Left ventricle myocardium inferior (tissue), 1 donor: ENCODE measurements around the gene TMEM117. TPM values are rescaled to one million over a fixed set of nuclear protein-coding genes. Genes with fewer than 3 reads are reported as not detected.

ENCODE experiments used
- DNase-seq: peaks from one replicate; pipeline ENCODE4 v3.0.0-alpha.2; 2020
- H3K27ac ChIP-seq: fragments of 200-600 bp; replicated peaks from 2 replicates; pipeline ENCODE4 v1.8.0; 2021
- H3K27me3 ChIP-seq: fragments of 200-600 bp; 2 replicates; pipeline ENCODE4 v1.8.0; 2021; ENCODE audit warnings: low read depth
- H3K36me3 ChIP-seq: fragments of 200-600 bp; 2 replicates; pipeline ENCODE4 v1.8.0; 2021
- H3K4me1 ChIP-seq: fragments of 200-600 bp; 2 replicates; pipeline ENCODE4 v1.8.0; 2021
- H3K4me3 ChIP-seq: fragments of 200-600 bp; 2 replicates; pipeline ENCODE4 v1.8.0; 2021; ENCODE audit warnings: mild to moderate bottlenecking, moderate library complexity
- H3K9me3 ChIP-seq: fragments of 200-600 bp; replicated peaks from 2 replicates; pipeline ENCODE4 v1.8.0; 2021
- CTCF ChIP-seq: fragments of 200-600 bp; IDR thresholded peaks from 2 replicates; pipeline ENCODE4 v1.8.0; 2021; ENCODE audit warnings: antibody characterized with exemption, mild to moderate bottlenecking, borderline replicate concordance
- intact Hi-C: fragments of 100-400 bp; cut with micrococcal nuclease; formaldehyde crosslinking; loops from one replicate; pipeline ENCODE4 v1.11.0; 2022
- total RNA-seq: library from RNA; stranded (reverse); fragmentation: NEBNext Ultra II Directional; extraction: Animal tissue kit (Norgen Biotek cat#: 25700); gene quantifications from one replicate; pipeline ENCODE4 v1.2.1, GENCODE V29; 2021
- donor health status: DM: no; HTN: yes; CAD: no; lungs with severe emphysema.

TMEM117 gene
- total RNA-seq, 1 donor from 2014 or later: 6.7 TPM

- Histone ChIP-seq H3K4me1 (peaks cover 7% of the 10 kb centered on the region), H3K27me3 (no peaks in the 10 kb centered on the region), H3K27ac (no peak overlapping the region), H3K36me3 (no peaks in the 10 kb centered on the region), H3K9me3 (no peaks in the 10 kb centered on the region), H3K4me3 (no peak overlapping the region)
- TF ChIP-seq CTCF: no peak
- no peak for DNase-seq
- intact Hi-C loops: no loop called here
Observed at GRCh38 chr12:43887397-43887796, 51.5 kb downstream of the TMEM117 start.

- intact Hi-C loops: no loop called here
- Histone ChIP-seq H3K9me3 (no peaks in the 10 kb centered on the region), H3K4me3 (no peak overlapping the region), H3K4me1 (no peaks in the 10 kb centered on the region), H3K27me3 (no peaks in the 10 kb centered on the region), H3K27ac (no peak overlapping the region), H3K36me3 (no peaks in the 10 kb centered on the region)
- TF ChIP-seq CTCF: no peak
- DNase-seq: no peak
Observed at GRCh38 chr12:43891856-43892574, 56.1 kb downstream of the TMEM117 start.

- TF ChIP-seq CTCF: no peak
- Histone ChIP-seq H3K4me1 (peaks cover 5% of the 10 kb centered on the region), H3K4me3 (no peak overlapping the region), H3K27me3 (no peaks in the 10 kb centered on the region), H3K36me3 (no peaks in the 10 kb centered on the region), H3K9me3 (no peaks in the 10 kb centered on the region), H3K27ac (no peak overlapping the region)
- intact Hi-C loops: no loop called here
- no peak for DNase-seq
Observed at GRCh38 chr12:43893670-43894069, 57.8 kb downstream of the TMEM117 start.

GRCh38 chr12:43895580-43896206, 59.8 kb downstream of the TMEM117 start:
- Histone ChIP-seq H3K4me3 (no peak overlapping the region), H3K36me3 (no peaks in the 10 kb centered on the region), H3K27me3 (no peaks in the 10 kb centered on the region), H3K27ac (no peak overlapping the region), H3K4me1 (peaks cover 6% of the 10 kb centered on the region), H3K9me3 (no peaks in the 10 kb centered on the region)
- TF ChIP-seq CTCF: no peak
- DNase-seq: no peak
- intact Hi-C loops: no loop called here

GRCh38 chr12:43896496-43896895, 60.6 kb downstream of the TMEM117 start:
- Histone ChIP-seq H3K4me3 (no peak overlapping the region), H3K9me3 (no peaks in the 10 kb centered on the region), H3K36me3 (no peaks in the 10 kb centered on the region), H3K4me1 (peaks cover 6% of the 10 kb centered on the region), H3K27me3 (no peaks in the 10 kb centered on the region), H3K27ac (no peak overlapping the region)
- intact Hi-C loops: no loop called here
- no peak for DNase-seq
- TF ChIP-seq CTCF: no peak
